HTERT RPE-1 (cell line): ENCODE results near the gene SH3BP5.

ENCODE experiments used
- in situ Hi-C: fragments of 300-500 bp; cut with MboI; formaldehyde crosslinking; loops from 4 replicates; pipeline ENCODE4 v1.14.3; 2020; ENCODE audit warnings: low sequenced_read_pairs

Gene SH3BP5

GRCh38 chr3:15347737-15348110, 15.3 kb upstream of the SH3BP5 start:
- in situ Hi-C loops, result no loop called here

DNA sequence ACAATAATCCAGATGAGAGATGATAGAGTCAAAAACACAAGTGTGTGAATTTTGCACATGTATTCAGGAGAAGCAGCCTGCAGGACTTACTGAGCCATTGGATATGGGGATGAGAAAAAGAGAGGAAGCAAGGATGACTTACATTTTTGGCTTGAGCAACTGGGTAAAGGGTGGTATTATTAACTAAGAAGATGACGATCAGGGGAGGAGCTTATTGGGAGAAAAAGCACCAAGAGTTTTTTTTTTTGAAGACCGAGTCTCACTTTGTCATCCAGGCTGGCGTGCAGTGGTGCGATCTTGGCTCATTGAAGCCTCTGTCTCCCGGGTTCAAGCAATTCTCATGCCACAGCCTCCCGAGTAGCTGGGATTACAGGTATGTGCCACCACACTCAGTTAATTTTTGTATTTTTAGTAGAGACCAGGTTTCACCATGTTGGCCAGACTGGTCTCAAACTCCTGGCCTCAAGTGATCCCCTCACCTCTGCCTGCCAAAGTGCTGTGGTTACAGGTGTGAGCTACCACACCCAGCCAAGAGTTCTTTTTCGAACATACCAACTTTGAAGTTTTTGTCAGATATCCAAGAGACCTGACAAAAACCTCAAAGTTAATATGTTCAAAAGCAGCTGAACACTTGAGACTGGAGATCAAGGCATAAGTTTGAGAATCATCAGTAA, 14.8 kb upstream of the SH3BP5 start:
- in situ Hi-C loops, result no loop called here

- in situ Hi-C loops, result no loop called here
Observed at GRCh38 chr3:15346516-15346915, 14.1 kb upstream of the SH3BP5 start.

- in situ Hi-C loops, result no loop called here
Observed at GRCh38 chr3:15345608-15346137, 13.3 kb upstream of the SH3BP5 start.

GRCh38 chr3:15345066-15345607, 12.8 kb upstream of the SH3BP5 start:
- in situ Hi-C loops, result no loop called here

GRCh38 chr3:15342945-15343344, 10.6 kb upstream of the SH3BP5 start:
- in situ Hi-C loops, result no loop called here

DNA sequence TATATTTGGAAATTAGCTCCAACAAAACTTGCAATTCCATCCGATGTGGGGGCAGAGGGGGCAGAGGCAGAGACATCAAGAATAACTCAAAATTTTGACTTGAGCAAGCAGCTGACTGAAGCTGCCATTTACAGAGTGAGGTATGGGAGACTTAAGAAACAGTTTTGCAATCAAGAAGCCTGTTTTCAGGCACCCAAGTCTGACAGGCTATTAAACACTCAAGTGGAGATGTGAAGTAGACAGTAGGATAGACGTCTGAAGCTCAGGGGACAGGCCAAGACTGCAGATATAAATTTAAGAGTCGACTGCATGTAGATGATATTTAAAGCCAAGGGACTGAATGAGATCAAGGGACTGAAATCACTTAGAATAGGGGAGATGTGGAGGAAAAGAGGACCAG, 9.9 kb upstream of the SH3BP5 start:
- in situ Hi-C loops, result no loop called here

DNA sequence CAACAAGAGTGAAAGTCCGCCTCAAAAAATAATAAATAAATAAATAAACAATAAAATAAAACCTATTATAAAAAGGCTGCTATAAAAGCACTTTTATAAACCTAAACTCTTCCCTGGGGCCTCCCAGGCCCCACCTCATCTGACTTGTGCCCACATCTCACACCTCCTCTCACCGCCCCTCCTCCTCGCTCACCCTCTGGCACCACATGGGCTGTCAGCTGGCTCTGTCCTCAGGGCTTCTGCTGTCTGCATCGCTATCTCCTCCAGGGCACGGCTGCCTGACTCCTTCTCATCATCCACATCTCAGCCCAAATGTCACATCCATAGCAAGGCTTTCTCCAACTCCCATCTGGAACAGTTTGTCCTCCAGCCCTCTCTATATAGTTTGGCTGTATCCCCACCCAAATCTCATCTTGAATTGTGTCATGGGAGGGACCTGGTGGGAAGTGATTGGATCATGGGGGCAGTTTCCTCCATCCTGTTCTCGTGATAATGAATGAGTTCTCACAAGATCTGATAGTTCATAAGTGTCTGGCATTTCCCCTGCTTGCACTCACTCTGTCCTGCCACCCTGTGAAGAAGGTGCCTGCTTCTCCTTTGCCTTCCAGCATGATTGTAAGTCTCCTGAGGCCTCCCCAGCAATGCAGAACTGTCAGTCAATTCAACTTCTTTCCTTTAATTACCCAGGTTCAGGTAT, 8.8 kb upstream of the SH3BP5 start:
- in situ Hi-C loops, result no loop called here

GRCh38 chr3:15339786-15340215, 7.4 kb upstream of the SH3BP5 start:
- in situ Hi-C loops, result no loop called here

DNA sequence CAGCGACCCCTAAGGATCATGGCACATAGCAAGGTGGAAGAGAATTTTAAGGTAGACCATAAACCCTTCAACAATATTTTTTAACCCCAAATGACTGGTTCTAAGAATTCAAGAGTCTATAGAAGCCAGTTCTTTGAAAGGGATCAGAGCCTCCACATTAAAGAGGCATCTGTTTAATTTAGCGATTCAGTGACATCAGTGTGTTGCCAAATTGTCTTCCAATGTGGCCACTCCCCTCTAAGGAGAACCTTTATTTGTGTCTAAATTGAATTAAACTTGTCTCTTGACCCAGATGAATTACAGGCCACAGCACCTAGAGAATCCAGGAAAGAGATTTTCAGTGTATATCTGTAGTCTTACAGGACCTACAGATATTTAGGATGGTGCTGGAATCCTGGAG, 6.6 kb upstream of the SH3BP5 start:
- in situ Hi-C loops, result no loop called here

DNA sequence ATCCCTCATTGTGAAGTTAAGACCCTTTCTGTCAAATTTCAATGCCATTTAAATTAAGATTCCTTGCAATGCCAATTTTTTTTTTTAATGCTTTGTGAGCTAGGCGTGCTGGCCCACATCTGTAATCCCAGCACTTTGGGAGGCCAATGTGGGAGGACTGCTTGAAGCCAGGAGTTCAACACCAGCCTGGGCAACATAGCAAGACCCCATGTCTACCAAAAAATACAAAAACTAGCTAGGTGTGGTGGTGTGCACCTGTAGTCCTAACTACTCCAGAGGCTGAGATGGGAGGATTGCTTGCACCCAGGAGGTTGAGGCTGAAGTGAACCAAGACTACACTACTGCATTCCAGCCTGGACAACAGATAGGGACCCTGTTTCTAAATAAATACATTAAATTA, 5.6 kb upstream of the SH3BP5 start:
- in situ Hi-C loops, result no loop called here

DNA sequence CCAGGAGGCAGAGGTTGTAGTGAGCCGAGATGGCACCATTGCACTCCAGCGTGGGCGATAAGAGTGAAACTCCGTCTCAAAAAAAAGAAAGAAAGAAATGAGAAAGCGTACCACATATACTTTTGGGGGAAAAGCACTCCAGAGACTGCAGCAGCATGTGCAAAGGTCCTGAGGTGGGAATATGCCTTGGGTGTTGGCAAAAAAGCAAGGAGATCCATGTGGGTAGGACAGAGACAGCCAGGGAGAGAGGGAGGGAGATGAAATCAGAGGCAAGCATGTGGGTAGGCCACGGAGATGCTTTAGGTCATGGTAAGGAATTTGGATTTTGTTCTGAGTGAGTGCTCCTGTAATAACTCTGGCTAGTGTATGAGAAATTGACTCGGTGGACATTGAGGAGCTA, 3.7 kb upstream of the SH3BP5 start:
- in situ Hi-C loops, result no loop called here

- in situ Hi-C loops, result no loop called here
Observed at GRCh38 chr3:15333956-15334263, 1.5 kb upstream of the SH3BP5 start.

- in situ Hi-C loops, result no loop called here
Observed at GRCh38 chr3:15333099-15333955, 941 bp upstream of the SH3BP5 start.

GRCh38 chr3:15331606-15332404, 581 bp downstream of the SH3BP5 start:
- in situ Hi-C loops, result no loop called here

GRCh38 chr3:15331072-15331605, 1.2 kb downstream of the SH3BP5 start:
- in situ Hi-C loops, result no loop called here

DNA sequence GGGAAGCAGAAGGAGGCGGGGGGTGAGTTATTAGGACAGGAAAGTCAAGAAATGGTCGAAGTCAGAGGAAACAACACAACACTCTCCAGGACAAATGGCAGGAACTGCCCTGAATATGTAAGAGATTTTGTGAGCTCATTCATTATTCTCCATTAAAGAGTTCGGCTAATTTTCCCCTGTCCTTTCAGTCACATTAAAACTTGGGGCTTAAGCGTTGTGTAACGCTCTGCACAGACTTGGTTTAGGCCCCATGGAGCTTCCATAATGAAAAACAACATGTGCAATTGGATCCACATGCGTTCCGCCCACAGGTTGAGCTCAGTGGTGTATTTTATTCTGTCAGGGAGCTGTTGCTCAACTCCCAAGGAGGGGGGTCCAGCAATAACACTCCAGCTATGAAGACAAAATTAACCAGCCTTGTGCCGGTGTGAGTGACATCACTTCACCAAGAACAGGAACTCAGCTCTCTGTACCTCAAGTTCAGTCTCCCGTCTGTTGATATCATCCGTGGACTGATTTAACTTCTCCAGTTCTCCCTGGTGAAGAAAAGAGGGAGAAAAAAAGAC, 2.3 kb downstream of the SH3BP5 start:
- in situ Hi-C loops, result no loop called here

- in situ Hi-C loops, result no loop called here
Observed at GRCh38 chr3:15329046-15330005, 3.1 kb downstream of the SH3BP5 start.

- in situ Hi-C loops, result no loop called here
Observed at GRCh38 chr3:15327941-15328340, 4.4 kb downstream of the SH3BP5 start.
